Sigmoid colon (tissue), 7 donors: ENCODE data around the gene ITPA. TPM values are rescaled to one million over a fixed set of nuclear protein-coding genes. Genes with fewer than 3 reads are reported as not detected.

Source experiments
- DNase-seq: peaks from one replicate; pipeline ENCODE4 v3.0.0-alpha.2; 2019
- H3K27ac ChIP-seq, 4 donors: fragments of 200-600 bp; sonication (generic); one replicate each; pipeline ENCODE4 v1.5.1; 2016 to 2019; ENCODE audit warnings: mild to moderate bottlenecking in 1 of 4
- H3K27me3 ChIP-seq, 3 donors: fragments of 200-600 bp; sonication (generic); one replicate each; pipeline ENCODE4 v1.5.1; 2019; ENCODE audit warnings: mild to moderate bottlenecking in 1 of 3
- H3K36me3 ChIP-seq, 4 donors: fragments of 200-600 bp; sonication (generic); one replicate each; pipeline ENCODE4 v1.5.1; 2016 to 2019
- H3K4me1 ChIP-seq, 4 donors: fragments of 200-600 bp; sonication (generic); one replicate each; pipeline ENCODE4 v1.5.1; 2017 to 2019
- H3K4me3 ChIP-seq, 4 donors: fragments of 200-600 bp; sonication (generic); one replicate each; pipeline ENCODE4 v1.5.1; 2017 to 2019; ENCODE audit warnings: mild to moderate bottlenecking in 2 of 4, moderate library complexity in 1 of 4
- H3K9me3 ChIP-seq, 4 donors: fragments of 200-600 bp in 3 of 4; sonication (generic) in 3 of 4; one replicate each; pipeline versions ENCODE4 v1.5.1 to v1.6.1; 2013 to 2019
- CTCF ChIP-seq, 4 experiments: fragments of 450-650 bp in 3 of 4; fragments of 200-600 bp in 1 of 4; IDR thresholded peaks; one replicate each; pipeline ENCODE4 v1.5.1; 2016 to 2019; ENCODE audit warnings: antibody characterized with exemption in 4 of 4, mild to moderate bottlenecking in 3 of 4, moderate library complexity in 2 of 4
- EP300 ChIP-seq, 4 donors: sonication (generic); formaldehyde crosslinking; IDR thresholded peaks; one replicate each; pipeline ENCODE4 v1.6.1; 2017; ENCODE audit warnings: antibody characterized with exemption in 4 of 4
- POLR2A ChIP-seq, 2 donors: fragments of 450-650 bp; IDR thresholded peaks; one replicate each; pipeline ENCODE4 v1.6.1; 2016; ENCODE audit warnings: antibody characterized with exemption in 2 of 2, mild to moderate bottlenecking in 2 of 2, moderate library complexity in 2 of 2
- POLR2AphosphoS5 ChIP-seq, 4 donors: sonication (generic); formaldehyde crosslinking; IDR thresholded peaks; one replicate each; pipeline ENCODE4 v1.6.1; 2017; ENCODE audit warnings: antibody characterized with exemption in 4 of 4
- WGBS, 2 donors: extraction: QIAGEN DNeasy Blood & Tissue Kit; methylation state at CpG; one replicate each; pipeline ENCODE4 v1.1.7; 2013; 5-methylcytosine and 5-hydroxymethylcytosine counted together
- intact Hi-C: fragments of 100-400 bp; cut with DNase I; formaldehyde crosslinking; loops from one replicate; pipeline ENCODE4 v1.15.1; 2023
- polyA plus RNA-seq, 3 donors: library from polyadenylated mRNA; stranded (reverse); fragments of 200-250 nt; gene quantifications; one replicate each; pipeline ENCODE4 v1.2.3, GENCODE V29; 2013
- total RNA-seq, 4 donors: library from RNA; depleted of rRNA; stranded (reverse); fragments of >200 nt; gene quantifications; one replicate each; pipeline ENCODE4 v1.1.0, GENCODE V29; 2016
- donor health status: healthy with polysubstance abuse.
- donor health status: Bipolar disorder and iron deficiency.
- donor health status: healthy.

The ITPA gene
- total and polyA plus RNA-seq, 7 donors = 17.1 to 92.5 (median 31.7) TPM

- Histone ChIP-seq H3K27me3 (no peaks in the 10 kb centered on the region), H3K9me3 (no peaks in the 10 kb centered on the region), H3K27ac (no peak overlapping the region), H3K4me1 (no peaks in the 10 kb centered on the region), H3K36me3 (peaks cover 0 to 44% (median 6%) of the 10 kb centered on the region in 4 donors), H3K4me3 (no peak overlapping the region)
- intact Hi-C loops = no loop called here
- TF ChIP-seq POLR2A (IDR thresholded peaks at IDR 0.05) (no peak), EP300 (IDR thresholded peaks at IDR 0.05) (no peak), POLR2AphosphoS5 (IDR thresholded peaks at IDR 0.05) (no peak), CTCF (IDR thresholded peaks at IDR 0.05) (no peak)
- no peak for DNase-seq
- WGBS, 2 donors = 88 to 89% methylated on average over 10 of the region's 10 CpGs
These were observed 16.8 kb downstream of the ITPA start for GRCh38 chr20:3226093-3226492.

- no peak for TF ChIP-seq CTCF (IDR thresholded peaks at IDR 0.05)
- no peak for TF ChIP-seq POLR2AphosphoS5 (IDR thresholded peaks at IDR 0.05)
- TF ChIP-seq POLR2A (IDR thresholded peaks at IDR 0.05) = no peak
- no peak for TF ChIP-seq EP300 (IDR thresholded peaks at IDR 0.05)
- intact Hi-C loops = no loop called here
- DNase-seq = no peak
- H3K36me3 ChIP-seq = peaks cover 0 to 36% (median 6%) of the 10 kb centered on the region in 4 donors
- H3K4me1 ChIP-seq = no peaks in the 10 kb centered on the region
- no peak overlapping the region for H3K4me3 ChIP-seq
- no peaks in the 10 kb centered on the region for H3K27me3 ChIP-seq
- no peaks in the 10 kb centered on the region for H3K9me3 ChIP-seq
- WGBS, 2 donors = 95 to 97% methylated on average over 14 of the region's 14 CpGs
- H3K27ac ChIP-seq = no peak overlapping the region
These were observed 17.6 kb downstream of the ITPA start for GRCh38 chr20:3226864-3227263.

- Histone ChIP-seq H3K4me3 (no peak overlapping the region), H3K27me3 (no peaks in the 10 kb centered on the region), H3K4me1 (no peaks in the 10 kb centered on the region), H3K36me3 (peaks cover 0 to 30% (median 4%) of the 10 kb centered on the region in 4 donors), H3K9me3 (no peaks in the 10 kb centered on the region), H3K27ac (no peak overlapping the region)
- no peak for DNase-seq
- TF ChIP-seq POLR2A (IDR thresholded peaks at IDR 0.05) = no peak
- TF ChIP-seq CTCF (IDR thresholded peaks at IDR 0.05) = no peak
- no peak for TF ChIP-seq POLR2AphosphoS5 (IDR thresholded peaks at IDR 0.05)
- TF ChIP-seq EP300 (IDR thresholded peaks at IDR 0.05) = no peak
- WGBS, 2 donors = 81 to 83% methylated on average over 7 of the region's 7 CpGs
- intact Hi-C loops = no loop called here
These were observed 18.2 kb downstream of the ITPA start for GRCh38 chr20:3227506-3227905.

GRCh38 chr20:3227936-3228749 is 18.8 kb downstream of the ITPA start:
- H3K27ac ChIP-seq = no peak overlapping the region
- intact Hi-C loops = no loop called here
- H3K4me1 ChIP-seq = no peaks in the 10 kb centered on the region
- H3K9me3 ChIP-seq = no peaks in the 10 kb centered on the region
- no peak overlapping the region for H3K4me3 ChIP-seq
- H3K36me3 ChIP-seq = peaks cover 0 to 24% (median 2%) of the 10 kb centered on the region in 4 donors
- H3K27me3 ChIP-seq = no peaks in the 10 kb centered on the region
- 84 to 90% methylated on average over 42 of the region's 42 CpGs for WGBS, 2 donors
- DNase-seq = no peak
- no peak for TF ChIP-seq CTCF (IDR thresholded peaks at IDR 0.05)
- TF ChIP-seq POLR2AphosphoS5 (IDR thresholded peaks at IDR 0.05) = no peak
- TF ChIP-seq POLR2A (IDR thresholded peaks at IDR 0.05) = no peak
- TF ChIP-seq EP300 (IDR thresholded peaks at IDR 0.05) = no peak

- no peaks in the 10 kb centered on the region for H3K4me1 ChIP-seq
- intact Hi-C loops = no loop called here
- H3K9me3 ChIP-seq = no peaks in the 10 kb centered on the region
- H3K27ac ChIP-seq = no peak overlapping the region
- 86 to 89% methylated on average over 11 of the region's 11 CpGs for WGBS, 2 donors
- peaks cover 0 to 18% (median 0%) of the 10 kb centered on the region in 4 donors for H3K36me3 ChIP-seq
- no peak overlapping the region for H3K4me3 ChIP-seq
- H3K27me3 ChIP-seq = no peaks in the 10 kb centered on the region
- TF ChIP-seq POLR2A (IDR thresholded peaks at IDR 0.05) = no peak
- no peak for TF ChIP-seq CTCF (IDR thresholded peaks at IDR 0.05)
- no peak for TF ChIP-seq EP300 (IDR thresholded peaks at IDR 0.05)
- no peak for TF ChIP-seq POLR2AphosphoS5 (IDR thresholded peaks at IDR 0.05)
- no peak for DNase-seq
These were observed 19.4 kb downstream of the ITPA start for GRCh38 chr20:3228750-3229032.
